Activated CD4-positive, alpha-beta T cell treated with anti-CD3 and anti-CD28 coated beads, Interleukin-10, Interleukin-2, amounts not matched to agents 100 ng/mL and 50 ng/mL, durations not matched to agents 16 hours and 8 hours (primary cell): ENCODE measurements around the gene ZCWPW2.

Source experiments
- DNase-seq: peaks from one replicate; pipeline ENCODE4 v3.0.0-alpha.2; 2020

ZCWPW2 gene, protein sequence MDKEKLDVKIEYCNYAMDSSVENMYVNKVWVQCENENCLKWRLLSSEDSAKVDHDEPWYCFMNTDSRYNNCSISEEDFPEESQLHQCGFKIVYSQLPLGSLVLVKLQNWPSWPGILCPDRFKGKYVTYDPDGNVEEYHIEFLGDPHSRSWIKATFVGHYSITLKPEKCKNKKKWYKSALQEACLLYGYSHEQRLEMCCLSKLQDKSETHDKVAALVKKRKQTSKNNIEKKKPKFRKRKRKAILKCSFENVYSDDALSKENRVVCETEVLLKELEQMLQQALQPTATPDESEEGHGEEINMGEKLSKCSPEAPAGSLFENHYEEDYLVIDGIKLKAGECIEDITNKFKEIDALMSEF

DNA sequence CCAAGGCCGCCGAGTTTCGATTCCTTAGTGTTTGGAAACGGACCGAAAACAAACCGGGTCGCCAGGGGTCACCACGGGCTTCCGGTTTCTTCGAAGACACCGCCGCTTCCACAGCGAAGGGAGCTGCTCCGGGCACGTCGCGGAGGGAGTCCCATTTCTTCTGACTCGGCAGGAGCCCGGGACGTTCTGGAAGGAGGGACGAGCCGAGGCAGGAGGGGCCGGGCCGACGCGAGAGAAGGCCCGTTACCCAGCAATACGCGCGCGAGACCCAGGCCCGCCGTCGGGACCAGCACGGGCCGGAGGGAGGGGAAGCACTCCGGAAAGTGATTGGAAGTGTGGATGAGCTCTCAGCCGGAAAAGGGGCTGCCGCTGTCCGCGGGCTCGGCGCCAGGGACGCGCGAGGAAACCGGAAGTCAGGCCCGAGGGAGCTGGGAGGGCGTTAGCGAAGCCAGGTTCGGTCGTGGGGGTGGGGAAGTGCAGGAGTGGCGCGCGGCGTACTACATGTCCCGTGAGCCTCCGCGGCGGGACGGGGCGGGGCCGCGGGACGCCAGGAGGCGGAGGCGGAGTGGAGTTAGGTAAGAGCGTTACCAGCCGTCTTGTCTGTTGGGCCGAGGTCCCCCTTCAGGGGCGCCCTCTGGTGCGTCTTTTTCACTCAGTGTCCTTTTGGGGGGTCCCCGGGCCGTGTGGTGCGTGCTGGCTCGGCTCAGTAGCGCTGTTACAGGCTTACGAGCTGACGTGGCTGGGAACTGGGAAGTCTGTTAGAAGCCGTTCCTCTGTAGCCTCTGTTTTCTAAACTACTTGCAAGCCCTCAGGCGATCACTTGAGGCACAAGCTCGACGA lies at the start of gene ZCWPW2, which contains the start of gene AZI2:
Gene ZCWPW2 (plus strand): TSS at position 93 of the 840 bp plus-strand sequence. CDS start 64,348 bp downstream, outside the sequence.
Gene AZI2 (minus strand): TSS at position 196 of the 840 bp plus-strand sequence. CDS start 8,207 bp downstream, outside the sequence.
- peak; percentile 94 for DNase-seq

GRCh38 chr3:28299705-28300104 lies 48.8 kb upstream of the ZCWPW2 start:
- no peak for DNase-seq

DNA sequence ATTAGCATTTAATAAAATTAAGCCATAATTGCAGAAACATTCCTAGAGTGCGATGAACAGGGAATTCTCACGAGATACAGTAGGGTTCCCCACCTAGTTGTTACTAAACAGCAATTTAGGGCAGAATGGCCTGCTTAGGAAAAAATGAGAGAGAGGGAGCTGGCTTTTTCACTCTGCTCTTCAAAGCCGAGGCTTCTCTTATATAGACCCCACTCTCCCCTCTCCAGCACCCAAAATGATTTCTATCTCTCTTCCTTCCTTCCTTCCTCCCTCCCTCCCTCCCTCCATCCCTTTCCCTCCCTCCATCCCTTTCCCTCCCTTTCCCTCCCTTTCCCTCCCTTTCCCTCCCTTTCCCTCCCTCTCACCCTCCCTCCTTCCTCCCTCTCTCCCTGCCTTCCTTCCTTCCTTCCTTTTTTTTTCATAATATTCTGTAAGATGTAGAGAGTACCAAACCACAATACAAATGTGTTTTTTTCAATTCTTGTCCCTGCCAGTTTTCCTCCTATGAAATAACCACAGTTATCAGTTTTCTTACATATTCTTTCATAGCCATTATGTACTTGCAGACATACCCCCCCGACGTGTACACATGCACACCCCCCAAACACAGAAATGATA lies 48.1 kb upstream of the ZCWPW2 start:
- no peak for DNase-seq

- DNase-seq: no peak
These were observed 46.8 kb upstream of the ZCWPW2 start for GRCh38 chr3:28301688-28302087.

- DNase-seq: no peak
These were observed 40.3 kb upstream of the ZCWPW2 start for GRCh38 chr3:28308196-28308595.

- DNase-seq: no peak
These were observed 32.8 kb upstream of the ZCWPW2 start for GRCh38 chr3:28315711-28316110.

- no peak for DNase-seq
These were observed 32.3 kb upstream of the ZCWPW2 start for GRCh38 chr3:28316226-28316625.

DNA sequence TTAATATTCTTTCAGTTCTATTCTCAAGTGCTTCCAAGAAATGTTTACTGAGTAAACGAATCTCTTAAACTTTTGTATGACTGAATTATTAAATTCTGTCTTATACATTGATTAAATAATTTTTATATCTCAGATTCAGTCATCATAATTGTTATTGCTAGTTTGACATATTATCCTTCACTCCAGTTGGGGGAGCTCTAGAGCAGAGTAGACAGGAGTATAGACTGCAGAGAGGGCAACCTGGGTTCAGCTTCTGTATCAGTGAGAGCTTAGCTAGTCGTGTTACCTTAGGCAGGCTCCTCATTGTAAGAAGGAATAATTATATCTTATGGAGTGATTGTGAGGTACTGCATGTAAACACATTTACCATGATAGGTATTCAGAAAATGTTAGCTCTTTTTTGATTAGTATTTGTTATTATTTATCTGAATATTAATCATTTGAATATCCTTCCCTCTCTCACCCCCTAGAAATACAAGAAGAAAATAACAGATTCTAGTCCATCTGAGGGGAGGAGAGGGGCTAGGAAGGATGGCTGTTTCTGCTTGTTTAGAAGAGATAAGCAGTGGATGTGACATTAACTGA lies 31.0 kb upstream of the ZCWPW2 start:
- DNase-seq: peak; percentile 67

DNA sequence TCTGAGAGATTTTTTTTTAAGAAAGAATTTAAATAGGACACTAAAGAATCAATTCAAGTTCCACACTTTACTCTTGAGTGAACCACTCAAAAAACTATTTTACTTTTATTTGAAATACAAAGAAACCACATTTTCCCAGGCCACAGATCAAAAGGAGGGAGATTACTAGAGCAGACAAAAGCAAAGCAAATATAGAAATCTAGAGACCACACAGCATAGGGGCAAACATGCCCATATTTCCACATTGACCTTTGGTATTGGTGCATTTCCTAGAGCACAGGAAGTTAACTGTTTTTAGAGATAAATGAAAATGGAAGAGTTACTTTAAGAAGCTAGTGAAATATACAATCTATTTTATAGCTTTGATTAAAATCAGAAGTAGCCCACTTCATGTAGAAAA lies 27.5 kb upstream of the ZCWPW2 start:
- DNase-seq: no peak

DNA sequence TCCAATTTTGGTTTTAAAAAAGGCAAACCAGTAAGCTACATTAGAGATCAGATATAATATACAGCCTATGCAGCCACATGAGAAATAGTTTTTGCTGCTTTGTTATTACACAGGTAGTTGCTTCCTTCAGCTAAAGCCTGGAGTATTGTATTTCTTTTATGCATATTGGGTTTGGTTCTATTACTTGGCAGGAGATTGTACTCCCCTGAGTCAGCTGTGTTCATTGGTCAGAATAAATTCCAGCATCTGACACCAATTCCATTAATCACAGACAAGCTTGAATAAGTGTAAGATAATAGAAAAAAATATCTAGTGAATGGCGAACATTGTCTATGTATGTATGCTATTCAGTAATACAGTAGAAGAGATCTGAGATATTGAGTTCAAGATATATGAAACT lies 26.1 kb upstream of the ZCWPW2 start:
- no peak for DNase-seq

DNA sequence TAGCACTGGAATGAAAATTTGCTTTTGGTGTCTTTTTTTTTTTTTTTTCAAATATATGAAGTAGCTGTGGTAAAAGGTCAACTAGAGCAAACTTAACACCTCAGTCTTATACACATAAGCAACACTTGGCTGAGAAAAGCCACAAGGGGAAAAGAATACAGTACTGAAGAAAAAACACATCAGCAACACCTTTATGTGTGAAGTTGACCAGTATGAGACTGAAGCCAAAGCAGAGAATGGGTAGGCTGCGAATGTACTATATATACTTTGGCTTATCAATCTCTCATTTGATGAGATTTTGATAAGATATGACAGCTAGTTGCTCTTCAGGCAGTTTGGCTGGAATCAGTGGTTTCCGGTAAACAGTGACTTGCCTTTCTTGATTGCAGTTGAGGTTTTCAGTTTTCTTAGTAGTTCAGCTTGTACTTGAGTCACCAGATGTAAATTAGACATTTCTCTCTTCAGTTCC lies 22.0 kb upstream of the ZCWPW2 start:
- DNase-seq: peak; percentile 90

- peak; percentile 49 for DNase-seq
These were observed 20.1 kb upstream of the ZCWPW2 start for GRCh38 chr3:28328188-28329151.

DNA sequence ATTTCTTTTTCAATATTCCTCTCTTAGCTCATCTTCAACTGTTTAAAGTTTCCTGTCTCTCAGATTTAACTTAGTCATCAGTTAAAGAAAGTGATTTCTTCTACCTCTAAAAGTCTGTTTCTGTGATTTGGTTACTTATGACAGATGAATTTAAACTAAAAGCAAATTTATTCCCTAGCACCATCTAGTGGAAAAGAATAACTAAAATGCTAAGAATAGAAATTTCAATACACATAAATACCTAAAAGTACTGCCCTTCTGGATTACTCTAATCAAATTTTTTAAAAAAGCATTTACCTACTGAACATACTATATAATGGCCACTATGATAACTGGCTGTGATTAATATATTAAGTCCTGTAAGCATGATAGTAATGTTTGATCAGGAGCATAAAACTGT lies 14.0 kb upstream of the ZCWPW2 start:
- DNase-seq: no peak

DNA sequence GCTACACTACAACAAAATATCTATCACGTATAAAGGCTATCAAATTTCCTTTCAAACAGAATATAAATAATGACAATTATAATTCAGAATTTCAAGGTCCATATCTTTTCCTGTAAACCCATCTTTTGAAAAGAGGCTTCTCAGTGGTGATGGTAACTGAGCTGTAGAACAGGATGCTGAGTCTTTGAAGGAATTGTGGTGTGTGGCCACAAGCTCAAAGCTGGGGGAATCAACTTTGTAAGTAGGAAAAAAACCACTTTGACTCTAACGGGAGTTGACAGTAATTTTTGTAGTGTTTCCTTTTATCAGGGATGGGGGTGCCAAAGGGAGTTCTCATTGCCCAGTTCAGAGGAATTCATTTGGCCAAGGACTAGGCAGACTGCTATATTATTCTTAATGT lies 13.3 kb upstream of the ZCWPW2 start:
- no peak for DNase-seq

DNA sequence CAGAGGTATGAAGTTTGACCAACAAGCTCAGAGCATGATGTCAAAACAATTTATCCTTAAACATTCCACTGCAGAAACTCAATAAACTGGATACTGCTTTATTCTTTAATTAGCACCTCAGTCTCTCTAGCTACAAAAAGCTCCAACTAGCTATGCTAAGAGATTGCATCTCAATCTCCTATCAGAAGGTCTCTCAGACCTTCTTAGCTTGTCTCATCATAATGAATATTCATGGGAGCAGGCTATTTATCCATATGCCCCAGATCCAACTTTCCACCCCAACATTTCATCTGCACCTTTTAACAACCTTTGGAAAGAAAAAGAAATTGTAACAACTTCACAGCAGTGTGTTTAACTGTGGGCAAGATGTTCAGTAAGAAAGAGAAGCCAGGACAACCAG lies 11.3 kb upstream of the ZCWPW2 start:
- no peak for DNase-seq

- no peak for DNase-seq
These were observed 5.4 kb upstream of the ZCWPW2 start for GRCh38 chr3:28343144-28343543.

GRCh38 chr3:28345690-28346089 lies 2.8 kb upstream of the ZCWPW2 start:
- DNase-seq: no peak

- no peak for DNase-seq
These were observed 902 bp upstream of the ZCWPW2 start for GRCh38 chr3:28347374-28348264.

DNA sequence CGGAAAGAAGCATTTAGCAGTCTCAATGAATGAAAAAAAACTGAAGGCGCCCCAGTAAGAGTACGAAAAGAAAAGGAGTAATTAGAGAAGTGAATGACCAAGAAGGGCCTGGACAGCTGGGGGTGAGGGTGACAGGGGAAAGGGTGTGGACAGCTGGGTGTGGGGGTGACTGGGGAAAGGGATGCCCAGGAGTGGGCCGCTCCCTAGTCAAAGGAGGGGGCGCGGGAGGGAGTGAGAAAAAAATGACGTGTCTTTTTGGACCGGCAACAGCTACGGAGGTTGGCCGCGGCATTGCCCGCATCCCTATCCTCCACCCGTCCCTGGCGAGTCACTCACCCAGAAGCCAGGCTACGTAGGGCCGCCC lies 274 bp upstream of the ZCWPW2 start:
- DNase-seq: no peak

- no peak for DNase-seq
These were observed 1.0 kb downstream of the ZCWPW2 start for GRCh38 chr3:28349469-28350000.

DNA sequence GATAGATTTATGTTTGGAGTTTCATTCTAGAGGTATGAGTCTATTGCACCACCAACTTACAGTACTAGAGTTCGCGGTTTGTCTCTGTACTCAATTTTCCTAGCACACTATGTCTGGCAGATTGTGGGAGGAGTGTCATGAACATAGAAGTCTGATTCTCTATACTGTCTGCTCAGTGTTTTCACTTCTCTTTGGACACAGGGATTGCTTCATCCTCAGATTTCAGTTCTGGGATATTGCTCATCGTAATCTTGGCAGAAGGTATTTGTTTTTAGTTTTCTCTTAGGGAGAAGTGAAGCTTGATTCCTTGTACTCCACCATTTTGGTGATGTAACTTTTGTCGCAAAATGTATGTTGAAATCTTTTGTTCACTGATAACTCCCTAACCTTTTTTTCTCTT lies 27.9 kb downstream of the ZCWPW2 start:
- DNase-seq: no peak
